ENCODE measurements around the gene INTS7. TPM values are rescaled to one million over a fixed set of nuclear protein-coding genes. Genes with fewer than 3 reads are reported as not detected.

The INTS7 gene
- total RNA-seq, 6 donors from 2014 or later, result 8.3 to 16.7 (median 14.6) TPM

- Histone ChIP-seq H3K4me3 (no peak overlapping the region), H3K36me3 (no peaks in the 10 kb centered on the region), H3K4me1 (peaks cover 13 to 23% (median 13%) of the 10 kb centered on the region in 4 donors), H3K27me3 (no peaks in the 10 kb centered on the region), H3K9me3 (no peaks in the 10 kb centered on the region), H3K27ac (no peak overlapping the region)
- 68 to 70% methylated on average over 7 of the region's 7 CpGs for WGBS, 2 donors
- TF ChIP-seq EP300 (IDR thresholded peaks at IDR 0.05), result no peak
- no peak for TF ChIP-seq POLR2A (IDR thresholded peaks at IDR 0.05)
- no peak for TF ChIP-seq POLR2AphosphoS5 (IDR thresholded peaks at IDR 0.05)
- no peak for TF ChIP-seq CTCF (IDR thresholded peaks at IDR 0.05)
- no peak for ATAC-seq (ENCODE audit: low FRiP score in 2 of 2)
- no peak for DNase-seq
These were observed 101.2 kb downstream of the INTS7 start for GRCh38 chr1:211933946-211934714.

DNA sequence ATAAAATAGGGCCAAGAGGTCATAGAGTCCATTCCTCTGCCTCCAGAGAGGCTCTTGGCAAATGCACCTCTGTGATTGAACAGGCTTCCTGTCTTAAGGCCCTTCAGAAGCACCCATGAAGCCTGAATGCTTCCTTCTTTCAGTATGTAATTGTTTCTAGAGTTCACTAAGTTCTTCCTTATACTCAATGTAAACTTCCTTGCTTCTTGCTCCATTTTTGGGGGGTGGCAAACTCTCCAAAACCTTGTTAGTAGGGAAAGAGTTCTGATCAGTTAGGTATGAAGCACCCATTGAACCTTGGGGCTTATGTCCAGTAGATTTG, 102.5 kb downstream of the INTS7 start:
- ATAC-seq (ENCODE audit: low FRiP score in 2 of 2), result no peak
- TF ChIP-seq EP300 (IDR thresholded peaks at IDR 0.05) (no peak), CTCF (IDR thresholded peaks at IDR 0.05) (no peak), POLR2AphosphoS5 (IDR thresholded peaks at IDR 0.05) (no peak), POLR2A (IDR thresholded peaks at IDR 0.05) (no peak)
- DNase-seq, result no peak
- H3K27me3 ChIP-seq, result no peaks in the 10 kb centered on the region
- no peak overlapping the region for H3K4me3 ChIP-seq
- no peaks in the 10 kb centered on the region for H3K9me3 ChIP-seq
- H3K4me1 ChIP-seq, result peaks cover 6 to 30% (median 25%) of the 10 kb centered on the region in 4 donors
- H3K27ac ChIP-seq, result no peak overlapping the region
- H3K36me3 ChIP-seq, result no peaks in the 10 kb centered on the region

GRCh38 chr1:211932231-211932932, 103.0 kb downstream of the INTS7 start:
- Histone ChIP-seq H3K4me1 (peaks cover 6 to 29% (median 26%) of the 10 kb centered on the region in 4 donors), H3K27me3 (no peaks in the 10 kb centered on the region), H3K27ac (no peak overlapping the region), H3K36me3 (no peaks in the 10 kb centered on the region), H3K4me3 (no peak overlapping the region), H3K9me3 (no peaks in the 10 kb centered on the region)
- peak in 1 of 2 donors; percentile 22 for ATAC-seq (ENCODE audit: low FRiP score in 2 of 2)
- 71 to 79% methylated on average over 9 of the region's 9 CpGs for WGBS, 2 donors
- no peak for DNase-seq
- no peak for TF ChIP-seq POLR2AphosphoS5 (IDR thresholded peaks at IDR 0.05)
- no peak for TF ChIP-seq EP300 (IDR thresholded peaks at IDR 0.05)
- no peak for TF ChIP-seq POLR2A (IDR thresholded peaks at IDR 0.05)
- no peak for TF ChIP-seq CTCF (IDR thresholded peaks at IDR 0.05)

DNA sequence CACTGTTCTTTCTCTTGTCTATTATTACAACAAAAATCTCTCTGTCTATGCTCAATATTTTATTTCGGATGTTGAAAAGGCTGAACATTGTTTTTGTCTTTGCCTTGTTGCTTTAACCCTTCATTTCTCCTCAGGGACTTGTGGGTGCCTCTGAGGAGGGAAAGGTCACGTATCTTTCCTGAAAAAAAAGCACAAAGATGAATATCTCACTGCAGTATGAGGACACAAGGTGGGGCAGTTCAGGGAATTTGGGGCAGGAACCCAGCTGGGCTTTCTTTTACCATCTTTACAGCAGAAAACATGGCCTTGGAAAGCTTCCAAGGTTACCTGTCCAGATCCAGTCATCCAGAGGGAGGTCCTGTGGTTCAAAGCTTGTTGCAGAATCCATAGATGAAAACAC, 105.7 kb downstream of the INTS7 start:
- Histone ChIP-seq H3K4me1 (peaks cover 6 to 29% (median 26%) of the 10 kb centered on the region in 4 donors), H3K27me3 (no peaks in the 10 kb centered on the region), H3K4me3 (no peak overlapping the region), H3K36me3 (no peaks in the 10 kb centered on the region), H3K27ac (peak overlapping the region in 1 of 4 donors; percentile 71), H3K9me3 (no peaks in the 10 kb centered on the region)
- ATAC-seq (ENCODE audit: low FRiP score in 2 of 2), result no peak
- TF ChIP-seq CTCF (IDR thresholded peaks at IDR 0.05) (no peak), POLR2AphosphoS5 (IDR thresholded peaks at IDR 0.05) (no peak), EP300 (IDR thresholded peaks at IDR 0.05) (no peak), POLR2A (IDR thresholded peaks at IDR 0.05) (no peak)
- DNase-seq, result no peak
- WGBS, 2 donors, result 87 to 92% methylated on average over 2 of the region's 2 CpGs

Measured in upper lobe of left lung (tissue), 6 donors.